Stromal cell of bone marrow (primary cell): ENCODE results near the gene GRK3.
A peak's percentile ranks its signal among the peaks of the same experiment; 100 is the strongest.
"Not testable (repeated sequence)": the region's sequence is repeated elsewhere in the genome, so short reads cannot be mapped to it uniquely, and the experiment has no call there.

Experiments used
- DNase-seq: peaks from one replicate; pipeline ENCODE4 v3.0.0-alpha.2; 2012; ENCODE audit warnings: low read depth

The GRK3 gene

GRCh38 chr22:25698978-25699377 lies 134.5 kb downstream of the GRK3 start:
- no peak for DNase-seq

GRCh38 chr22:25701056-25701780 lies 136.7 kb downstream of the GRK3 start:
- DNase-seq: peak; percentile 19

- DNase-seq: no peak
Observed at GRCh38 chr22:25702040-25702439, 137.6 kb downstream of the GRK3 start.

- DNase-seq: no peak
Observed at GRCh38 chr22:25702571-25703167, 138.2 kb downstream of the GRK3 start.

- no peak for DNase-seq
Observed at GRCh38 chr22:25704701-25705100, 140.2 kb downstream of the GRK3 start.

GRCh38 chr22:25706197-25706596 lies 141.7 kb downstream of the GRK3 start:
- DNase-seq: no peak

- DNase-seq: not testable (repeated sequence)
Observed at GRCh38 chr22:25708430-25708829, 144.0 kb downstream of the GRK3 start.

- no peak for DNase-seq
Observed at GRCh38 chr22:25709758-25710157, 145.3 kb downstream of the GRK3 start.

- no peak for DNase-seq
Observed at GRCh38 chr22:25710501-25710900, 146.0 kb downstream of the GRK3 start.

GRCh38 chr22:25711491-25711890 lies 147.0 kb downstream of the GRK3 start:
- no peak for DNase-seq

GRCh38 chr22:25712661-25713400 lies 148.4 kb downstream of the GRK3 start:
- no peak for DNase-seq

- no peak for DNase-seq
Observed at GRCh38 chr22:25714070-25714469, 149.6 kb downstream of the GRK3 start.

GRCh38 chr22:25714739-25715138 lies 150.3 kb downstream of the GRK3 start:
- DNase-seq: no peak

GRCh38 chr22:25716637-25717036 lies 152.2 kb downstream of the GRK3 start:
- DNase-seq: no peak

- DNase-seq: no peak
Observed at GRCh38 chr22:25718135-25718840, 153.8 kb downstream of the GRK3 start.

GRCh38 chr22:25722223-25722622 lies 157.7 kb downstream of the GRK3 start:
- DNase-seq: no peak

GRCh38 chr22:25722626-25723025 lies 158.2 kb downstream of the GRK3 start:
- DNase-seq: no peak

GRCh38 chr22:25726241-25726640 lies 161.8 kb downstream of the GRK3 start:
- DNase-seq: no peak

- no peak for DNase-seq
Observed at GRCh38 chr22:25728071-25728470, 163.6 kb downstream of the GRK3 start.

GRCh38 chr22:25729016-25729995 lies 164.8 kb downstream of the GRK3 start:
- DNase-seq: no peak

- DNase-seq: no peak
Observed at GRCh38 chr22:25735650-25736049, 171.2 kb downstream of the GRK3 start.
